NCI-H446 treated with DMSO at 0.1 percent for 48 hours (cell line): ENCODE results near the gene ARHGAP15.
"Not testable (repeated sequence)": the region's sequence is repeated elsewhere in the genome, so short reads cannot be mapped to it uniquely, and the experiment has no call there.

Experiments used
- DNase-seq: peaks from one replicate; lab custom pipeline; 2025; lab: John Stamatoyannopoulos, UW

Gene ARHGAP15

GRCh38 chr2:143128681-143129580 lies at the start of gene ARHGAP15:
Gene ARHGAP15 (plus strand): TSS chr2:143129419.
- DNase-seq: no peak

- DNase-seq: no peak
Measured at GRCh38 chr2:143081616-143082015, 47.6 kb upstream of the ARHGAP15 start.

GRCh38 chr2:143083636-143084035 lies 45.6 kb upstream of the ARHGAP15 start:
- DNase-seq: no peak

- no peak for DNase-seq
Measured at GRCh38 chr2:143084462-143084861, 44.8 kb upstream of the ARHGAP15 start.

- no peak for DNase-seq
Measured at GRCh38 chr2:143085125-143085784, 44.0 kb upstream of the ARHGAP15 start.

GRCh38 chr2:143087033-143087432 lies 42.2 kb upstream of the ARHGAP15 start:
- no peak for DNase-seq

GRCh38 chr2:143088388-143088787 lies 40.8 kb upstream of the ARHGAP15 start:
- DNase-seq: no peak

GRCh38 chr2:143089520-143089919 lies 39.7 kb upstream of the ARHGAP15 start:
- DNase-seq: not testable (repeated sequence)

- DNase-seq: peak; percentile 71
Measured at GRCh38 chr2:143110758-143111428, 18.3 kb upstream of the ARHGAP15 start.

- DNase-seq: no peak
Measured at GRCh38 chr2:143117225-143117624, 12.0 kb upstream of the ARHGAP15 start.

GRCh38 chr2:143121079-143121478 lies 8.1 kb upstream of the ARHGAP15 start:
- DNase-seq: no peak

- DNase-seq: no peak
Measured at GRCh38 chr2:143121957-143122356, 7.3 kb upstream of the ARHGAP15 start.

- DNase-seq: no peak
Measured at GRCh38 chr2:143123911-143124310, 5.3 kb upstream of the ARHGAP15 start.

GRCh38 chr2:143124445-143124844 lies 4.8 kb upstream of the ARHGAP15 start:
- no peak for DNase-seq

- DNase-seq: no peak
Measured at GRCh38 chr2:143125717-143126116, 3.5 kb upstream of the ARHGAP15 start.

- no peak for DNase-seq
Measured at GRCh38 chr2:143132355-143132754, 3.1 kb downstream of the ARHGAP15 start.

- DNase-seq: no peak
Measured at GRCh38 chr2:143133783-143134182, 4.6 kb downstream of the ARHGAP15 start.

GRCh38 chr2:143138292-143138691 lies 9.1 kb downstream of the ARHGAP15 start:
- no peak for DNase-seq

- no peak for DNase-seq
Measured at GRCh38 chr2:143139835-143140393, 10.7 kb downstream of the ARHGAP15 start.

- no peak for DNase-seq
Measured at GRCh38 chr2:143140864-143141661, 11.8 kb downstream of the ARHGAP15 start.

GRCh38 chr2:143142598-143142997 lies 13.4 kb downstream of the ARHGAP15 start:
- DNase-seq: no peak
